HG03460 (cell line): Measurements from ENCODE around the gene COL6A1.
"Not testable (repeated sequence)": the region's sequence is repeated elsewhere in the genome, so short reads cannot be mapped to it uniquely, and the experiment has no call there.

Source experiments
- ATAC-seq: cut with Tn5 transposase; IDR thresholded peaks from one replicate; pipeline ENCODE4 v1.9.1; 2021; ENCODE audit not compliant: unreplicated experiment

Gene COL6A1

GRCh38 chr21:45965084-45965809 lies 16.3 kb upstream of the COL6A1 start:
- ATAC-seq, result no peak

- no peak for ATAC-seq
Observed at GRCh38 chr21:45966791-45967394, 14.7 kb upstream of the COL6A1 start.

GRCh38 chr21:45969921-45970673 lies 11.5 kb upstream of the COL6A1 start:
- no peak for ATAC-seq

- no peak for ATAC-seq
Observed at GRCh38 chr21:45970674-45971615, 10.6 kb upstream of the COL6A1 start.

- ATAC-seq, result no peak
Observed at GRCh38 chr21:45971616-45972352, 9.8 kb upstream of the COL6A1 start.

- no peak for ATAC-seq
Observed at GRCh38 chr21:45972353-45972715, 9.2 kb upstream of the COL6A1 start.

GRCh38 chr21:45972716-45973474 lies 8.7 kb upstream of the COL6A1 start:
- no peak for ATAC-seq

GRCh38 chr21:45973475-45974072 lies 8.0 kb upstream of the COL6A1 start:
- no peak for ATAC-seq

GRCh38 chr21:45974073-45975019 lies 7.2 kb upstream of the COL6A1 start:
- no peak for ATAC-seq

GRCh38 chr21:45975020-45975666 lies 6.4 kb upstream of the COL6A1 start:
- ATAC-seq, result no peak

GRCh38 chr21:45975667-45976409 lies 5.7 kb upstream of the COL6A1 start:
- not testable (repeated sequence) for ATAC-seq

- ATAC-seq, result no peak
Observed at GRCh38 chr21:45976701-45977311, 4.8 kb upstream of the COL6A1 start.

GRCh38 chr21:45977396-45977795 lies 4.2 kb upstream of the COL6A1 start:
- no peak for ATAC-seq

- ATAC-seq, result no peak
Observed at GRCh38 chr21:45979141-45979631, 2.4 kb upstream of the COL6A1 start.

GRCh38 chr21:45979651-45980050 lies 1.9 kb upstream of the COL6A1 start:
- no peak for ATAC-seq

- ATAC-seq, result no peak
Observed at GRCh38 chr21:45980271-45980670, 1.3 kb upstream of the COL6A1 start.
